K562 (cell line): ENCODE measurements around the gene TGFA. TPM values are rescaled to one million over a fixed set of nuclear protein-coding genes. Genes with fewer than 3 reads are reported as not detected.

Experiments
- ATAC-seq: fragments of 200-7000 bp; cut with Tn5 transposase; 3 replicates; pipeline ENCODE4 v1.9.1; 2020; ENCODE audit warnings: moderate library complexity
- BruUV-seq: library from RNA; stranded (reverse); fragments of 400-500 nt; replicated peaks from 2 replicates; lab custom pipeline; 2021; lab: Mats Ljungman, UMichigan
- CTCF ChIA-PET: fragments of 300-600 bp; formaldehyde crosslinking; extraction: SDS; loops from one replicate; lab custom pipeline; 2021; ENCODE audit warnings: low intra/inter-chr PET ratio; lab: Yijun Ruan, JAX
- POLR2A ChIA-PET: fragments of 300-600, 350-650 bp; sonication (Branson Sonifier 250); formaldehyde crosslinking; extraction: SDS; loops from one replicate; lab custom pipeline; 2021; ENCODE audit warnings: antibody characterized with exemption, inconsistent platforms; lab: Yijun Ruan, JAX
- DNase-seq, 4 experiments: peaks; one replicate each; pipeline versions ENCODE4 v3.0.0 to v3.0.0-alpha.2; 2011 to 2018; ENCODE audit warnings: low spot score in 3 of 4, mixed read lengths in 3 of 4; ENCODE audit errors: extremely low read depth in 1 of 4
- FAIRE-seq: peaks from 2 replicates; lab custom pipeline; 2011; peaks lifted over from hg19 to GRCh38; lab: Jason Lieb, UNC
- H2AFZ ChIP-seq: 2 replicates; pipeline ENCODE4 v1.6.0; 2011; ENCODE audit warnings: low read depth, low read length, control low read depth, inconsistent platforms
- H3K27ac ChIP-seq: fragments of 200-600 bp; 3 replicates; pipeline ENCODE4 v1.8.0; 2011; ENCODE audit warnings: low read depth, mild to moderate bottlenecking, control low read depth, inconsistent platforms, low read length, moderate library complexity, mixed read lengths; ENCODE audit errors: extremely low read depth
- H3K27me3 ChIP-seq, 2 experiments: fragments of 300-600 bp in 1 of 2; 2 replicates in 1 of 2; 3 replicates in 1 of 2; pipeline versions ENCODE4 v1.6.0 to v1.8.0; 2011; ENCODE audit warnings: inconsistent platforms in 2 of 2, low read length in 2 of 2, mild to moderate bottlenecking in 1 of 2, mixed read lengths in 1 of 2, moderate library complexity in 1 of 2; ENCODE audit not compliant: control insufficient read depth in 2 of 2, insufficient read depth in 2 of 2
- H3K36me3 ChIP-seq: fragments of 300-600 bp; 3 replicates; pipeline ENCODE4 v1.8.0; 2011; ENCODE audit warnings: mild to moderate bottlenecking, low read length, inconsistent platforms; ENCODE audit not compliant: control insufficient read depth, insufficient read depth
- H3K4me1 ChIP-seq, 2 experiments: fragments of 200-600 bp in 1 of 2; replicated peaks in 1 of 2; 2 replicates in 1 of 2; 3 replicates in 1 of 2; pipeline versions ENCODE4 v1.5.1 to v1.8.0; 2011; ENCODE audit warnings: inconsistent platforms in 2 of 2, low read length in 2 of 2, mild to moderate bottlenecking in 1 of 2, mixed read lengths in 1 of 2, moderate library complexity in 1 of 2; ENCODE audit not compliant: control insufficient read depth in 2 of 2, insufficient read depth in 2 of 2
- H3K4me2 ChIP-seq: 2 replicates; pipeline ENCODE4 v1.6.1; 2011; ENCODE audit warnings: low read length, control low read depth, inconsistent platforms, mixed read lengths; ENCODE audit not compliant: insufficient read depth
- H3K4me3 ChIP-seq: fragments of 200-600 bp; sonication (generic), shearing (Covaris generic); 2 replicates; pipeline ENCODE4 v1.5.1; 2016; ENCODE audit warnings: control low read depth, inconsistent platforms
- H3K79me2 ChIP-seq: fragments of 200-600 bp; 3 replicates; pipeline ENCODE4 v1.8.0; 2011; ENCODE audit warnings: low read length, inconsistent platforms; ENCODE audit not compliant: control insufficient read depth, insufficient read depth
- H3K9ac ChIP-seq, 2 experiments: 2 replicates each; pipeline versions ENCODE4 v1.6.0 to v1.6.1; 2011; ENCODE audit warnings: low read depth in 2 of 2, low read length in 2 of 2, control low read depth in 1 of 2, inconsistent platforms in 1 of 2, mild to moderate bottlenecking in 1 of 2, mixed read lengths in 1 of 2; ENCODE audit not compliant: insufficient read depth in 1 of 2
- H3K9me1 ChIP-seq: one replicate; pipeline ENCODE4 v1.6.0; 2011; ENCODE audit warnings: inconsistent platforms, mild to moderate bottlenecking, low read length, moderate library complexity; ENCODE audit not compliant: control insufficient read depth, insufficient read depth
- H3K9me3 ChIP-seq: replicated peaks from 2 replicates; pipeline ENCODE4 v1.5.1; 2011; ENCODE audit warnings: low read depth, low read length, inconsistent platforms; ENCODE audit not compliant: control insufficient read depth, insufficient read depth
- H4K20me1 ChIP-seq: replicated peaks from 2 replicates; pipeline ENCODE4 v1.6.1; 2011; ENCODE audit warnings: low read length, inconsistent platforms, mixed read lengths; ENCODE audit not compliant: control insufficient read depth, insufficient read depth
- BHLHE40 ChIP-seq: IDR thresholded peaks from 2 replicates; pipeline ENCODE4 v1.6.1; 2011; ENCODE audit warnings: low read length, improper control_type of control experiment
- CREM ChIP-seq: IDR thresholded peaks from 2 replicates; pipeline ENCODE4 v1.6.1; 2014; ENCODE audit warnings: antibody characterized with exemption, low read depth
- HNRNPH1 ChIP-seq: fragments of 200-400 bp; formaldehyde crosslinking; optimal IDR thresholded peaks from 2 replicates; pipeline ENCODE3; 2017; ENCODE audit warnings: low read depth, mild to moderate bottlenecking, low read length, moderate library complexity
- HSF4 ChIP-seq: fragments of 250-450 bp; sonication (Bioruptor Pico); IDR thresholded peaks from 2 replicates; pipeline ENCODE4 v2.1.2; 2022; ENCODE audit warnings: mild to moderate bottlenecking, moderate library complexity, borderline replicate concordance
- KDM2B ChIP-seq: fragments of 250-450 bp; sonication (Bioruptor Pico); IDR thresholded peaks from 2 replicates; pipeline ENCODE4 v1.8.0; 2021; ENCODE audit warnings: mild to moderate bottlenecking, moderate library complexity
- MXI1 ChIP-seq: IDR thresholded peaks from 2 replicates; pipeline ENCODE4 v1.6.1; 2011; ENCODE audit warnings: low read depth, mild to moderate bottlenecking, improper control_type of control experiment, low read length
- POLR2A ChIP-seq: fragments of 450-650 bp; conservative IDR thresholded peaks from 2 replicates; pipeline ENCODE4 v1.6.1; 2016
- SAFB2 ChIP-seq: fragments of 200-400 bp; formaldehyde crosslinking; IDR thresholded peaks from 2 replicates; pipeline ENCODE4 v1.6.1; 2018; ENCODE audit warnings: borderline replicate concordance, low read length, low read depth, moderate library complexity; ENCODE audit not compliant: severe bottlenecking
- STAT5A ChIP-seq: IDR thresholded peaks from 2 replicates; pipeline ENCODE4 v1.6.1; 2012; ENCODE audit warnings: low read length, inconsistent platforms, borderline replicate concordance
- TEAD1 ChIP-seq, 2 experiments: fragments of 450-650 bp in 1 of 2; sonication (generic) in 1 of 2; formaldehyde crosslinking; IDR thresholded peaks; 2 replicates each; pipeline versions ENCODE4 v1.4.0 to v1.8.0; 2020 to 2022; ENCODE audit warnings: mild to moderate bottlenecking in 2 of 2, missing genetic modification reagents in 1 of 2
- XRCC4 ChIP-seq: IDR thresholded peaks from one replicate; pipeline ENCODE4 v1.6.1; 2011; ENCODE audit not compliant: insufficient read depth, insufficient read length; ENCODE audit errors: extremely low read depth
- in situ Hi-C: fragments of 300-500 bp; cut with MboI; formaldehyde crosslinking; loops from 4 replicates; pipeline ENCODE4 v1.15.0; 2018; ENCODE audit warnings: inconsistent platforms, mixed read lengths
- intact Hi-C: fragments of 100-400 bp; cut with micrococcal nuclease; formaldehyde crosslinking; loops from 2 replicates; pipeline ENCODE4 v1.14.2; 2022
- polyA plus RNA-seq, 8 experiments: library from polyadenylated mRNA; depleted of rRNA in 4 of 8; stranded (reverse) in 5 of 8; unstranded in 3 of 8; fragments of >200 nt; fragmentation: Nextera tagmentation in 2 of 8; fragmentation: Illumina TruSeq in 1 of 8; extraction: Ambion mirVana in 2 of 8; extraction: Trizol in 1 of 8; gene quantifications; 2 replicates each; pipeline versions ENCODE4 v1.2.1 to v1.2.3, GENCODE V29; 2011 to 2014; ENCODE audit warnings: inconsistent platforms in 1 of 8, missing spikeins in 1 of 8
- total RNA-seq, 7 experiments: library from RNA; depleted of rRNA in 6 of 7; stranded (reverse); fragments of >200 nt in 6 of 7; fragmentation: Illumina TruSeq in 2 of 7; extraction: Trizol in 2 of 7; gene quantifications; 2 replicates each; pipeline versions ENCODE4 v1.2.1 to v1.2.3, GENCODE V29; 2011 to 2021; ENCODE audit warnings: low replicate concordance in 1 of 7
- TF ChIP-seq, protein P1 (sequence below): fragments of 450-650 bp; IDR thresholded peaks from 2 replicates; pipeline ENCODE4 v1.6.1; 2017; ENCODE audit warnings: antibody characterized with exemption, mild to moderate bottlenecking
- TF ChIP-seq, protein P2 (sequence below): sonication (generic); formaldehyde crosslinking; IDR thresholded peaks from 2 replicates; pipeline ENCODE4 v1.8.0; 2022; ENCODE audit warnings: mild to moderate bottlenecking, low read depth, missing genetic modification reagents
- TF ChIP-seq, protein P3 (sequence below): fragments of 250-450 bp; sonication (Bioruptor Pico); IDR thresholded peaks from 2 replicates; pipeline ENCODE4 v1.6.1; 2021; ENCODE audit warnings: mild to moderate bottlenecking
- TF ChIP-seq, protein P4 (sequence below): fragments of 450-650 bp; formaldehyde crosslinking; IDR thresholded peaks from 2 replicates; pipeline ENCODE4 v1.4.0; 2020; ENCODE audit warnings: mild to moderate bottlenecking

TGFA gene
- total and polyA plus RNA-seq, 9 of the 15 experiments (the other 6 are each of a cell fraction or from before 2014, with no cell fraction given): not detected

DNA sequence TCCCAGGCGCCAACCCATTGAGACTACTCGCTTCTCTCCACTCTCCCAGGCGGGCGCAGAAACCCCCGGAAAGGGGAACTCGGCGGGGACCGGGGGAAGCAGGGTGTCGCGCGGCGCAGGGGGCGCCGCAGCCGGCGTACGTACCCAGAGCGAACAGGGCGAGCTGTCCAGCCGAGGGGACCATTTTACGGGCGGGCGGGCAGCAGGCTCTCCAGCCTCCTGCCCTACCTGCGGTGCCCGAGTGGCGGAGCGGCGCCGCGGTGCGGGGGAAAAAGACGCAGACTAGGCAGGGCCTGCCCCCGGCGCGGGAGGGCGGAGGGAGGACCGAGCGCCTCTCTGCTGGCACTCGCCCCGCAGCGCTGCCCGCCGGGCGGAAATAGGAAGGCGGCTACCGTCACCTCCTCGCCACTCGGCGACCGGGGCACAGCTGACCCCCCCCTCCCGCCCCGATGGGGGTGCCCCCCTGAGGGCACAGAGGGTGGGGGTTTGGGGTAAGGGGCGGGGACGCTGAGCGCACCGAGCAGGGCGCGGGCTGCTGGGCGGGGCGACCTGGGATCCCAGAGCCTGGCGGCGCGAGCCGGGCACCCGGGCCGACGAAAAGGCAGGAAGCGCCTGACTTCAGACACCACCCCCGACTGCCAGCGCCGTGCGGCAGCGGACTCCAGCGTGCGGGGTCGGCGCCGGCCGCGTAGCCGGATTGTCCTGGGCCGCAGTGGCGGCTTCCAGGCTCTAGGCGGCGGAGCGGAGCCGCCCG lies at the start of gene TGFA (continued):
- TF ChIP-seq HNRNPH1 (no peak), STAT5A (no peak), POLR2A (no peak), TEAD1 (CRISPR knock-in tag; IDR thresholded peaks at IDR 0.05) (no peak), BHLHE40 (no peak), KDM2B (no peak)
- TF ChIP-seq, all 486 proteins: peak for 8

DNA sequence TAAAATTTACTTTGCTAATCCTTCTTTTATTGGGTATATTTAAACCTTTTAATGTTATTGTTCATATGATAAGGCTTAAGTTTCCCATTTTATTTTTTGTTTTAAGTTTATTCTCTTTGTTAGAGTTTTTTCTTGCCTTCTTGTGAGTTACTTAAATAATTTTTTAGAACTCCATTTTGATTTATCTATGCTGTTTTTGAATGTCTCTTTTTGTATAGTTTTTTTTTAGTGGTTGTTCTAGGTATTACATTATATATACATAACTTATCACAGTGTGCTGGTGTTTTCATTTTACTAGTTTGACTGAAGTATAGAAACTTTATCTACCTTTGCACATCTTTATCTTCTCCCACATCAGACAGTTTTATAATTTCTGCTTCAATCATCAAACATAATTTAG lies 49.4 kb upstream of the TGFA start:
- H3K4me3 ChIP-seq: no peak overlapping the region
- in situ Hi-C loops (no loop called here), intact Hi-C loops (no loop called here)
- DNase-seq (no peak), ATAC-seq (no peak), FAIRE-seq (no peak)
- no peaks in the 10 kb centered on the region for H3K36me3 ChIP-seq
- ChIA-PET POLR2A (no interaction called here), CTCF (no interaction called here)
- H3K79me2 ChIP-seq: no peaks in the 10 kb centered on the region
- peaks cover 0 to 17% of the 10 kb centered on the region in 2 experiments; a peak in 3 of 5 replicates for H3K27me3 ChIP-seq
- H2AFZ ChIP-seq: no peak overlapping the region
- no peak overlapping the region for H3K27ac ChIP-seq
- H3K4me1 ChIP-seq: no peaks in the 10 kb centered on the region
- BruUV-seq: no TSS peak
- H3K9me3 ChIP-seq: no peaks in the 10 kb centered on the region
- no peak overlapping the region for H3K9ac ChIP-seq
- H3K4me2 ChIP-seq: no peak overlapping the region
- no peaks in the 10 kb centered on the region for H3K9me1 ChIP-seq
- H4K20me1 ChIP-seq: no peaks in the 10 kb centered on the region
- TF ChIP-seq HSF4 (CRISPR knock-in tag) (no peak), CREM (no peak), XRCC4 (no peak), MXI1 (no peak), SAFB2 (no peak)
- TF ChIP-seq, protein P1, sequence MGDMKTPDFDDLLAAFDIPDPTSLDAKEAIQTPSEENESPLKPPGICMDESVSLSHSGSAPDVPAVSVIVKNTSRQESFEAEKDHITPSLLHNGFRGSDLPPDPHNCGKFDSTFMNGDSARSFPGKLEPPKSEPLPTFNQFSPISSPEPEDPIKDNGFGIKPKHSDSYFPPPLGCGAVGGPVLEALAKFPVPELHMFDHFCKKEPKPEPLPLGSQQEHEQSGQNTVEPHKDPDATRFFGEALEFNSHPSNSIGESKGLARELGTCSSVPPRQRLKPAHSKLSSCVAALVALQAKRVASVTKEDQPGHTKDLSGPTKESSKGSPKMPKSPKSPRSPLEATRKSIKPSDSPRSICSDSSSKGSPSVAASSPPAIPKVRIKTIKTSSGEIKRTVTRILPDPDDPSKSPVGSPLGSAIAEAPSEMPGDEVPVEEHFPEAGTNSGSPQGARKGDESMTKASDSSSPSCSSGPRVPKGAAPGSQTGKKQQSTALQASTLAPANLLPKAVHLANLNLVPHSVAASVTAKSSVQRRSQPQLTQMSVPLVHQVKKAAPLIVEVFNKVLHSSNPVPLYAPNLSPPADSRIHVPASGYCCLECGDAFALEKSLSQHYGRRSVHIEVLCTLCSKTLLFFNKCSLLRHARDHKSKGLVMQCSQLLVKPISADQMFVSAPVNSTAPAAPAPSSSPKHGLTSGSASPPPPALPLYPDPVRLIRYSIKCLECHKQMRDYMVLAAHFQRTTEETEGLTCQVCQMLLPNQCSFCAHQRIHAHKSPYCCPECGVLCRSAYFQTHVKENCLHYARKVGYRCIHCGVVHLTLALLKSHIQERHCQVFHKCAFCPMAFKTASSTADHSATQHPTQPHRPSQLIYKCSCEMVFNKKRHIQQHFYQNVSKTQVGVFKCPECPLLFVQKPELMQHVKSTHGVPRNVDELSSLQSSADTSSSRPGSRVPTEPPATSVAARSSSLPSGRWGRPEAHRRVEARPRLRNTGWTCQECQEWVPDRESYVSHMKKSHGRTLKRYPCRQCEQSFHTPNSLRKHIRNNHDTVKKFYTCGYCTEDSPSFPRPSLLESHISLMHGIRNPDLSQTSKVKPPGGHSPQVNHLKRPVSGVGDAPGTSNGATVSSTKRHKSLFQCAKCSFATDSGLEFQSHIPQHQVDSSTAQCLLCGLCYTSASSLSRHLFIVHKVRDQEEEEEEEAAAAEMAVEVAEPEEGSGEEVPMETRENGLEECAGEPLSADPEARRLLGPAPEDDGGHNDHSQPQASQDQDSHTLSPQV: no peak
- TF ChIP-seq, protein P2, sequence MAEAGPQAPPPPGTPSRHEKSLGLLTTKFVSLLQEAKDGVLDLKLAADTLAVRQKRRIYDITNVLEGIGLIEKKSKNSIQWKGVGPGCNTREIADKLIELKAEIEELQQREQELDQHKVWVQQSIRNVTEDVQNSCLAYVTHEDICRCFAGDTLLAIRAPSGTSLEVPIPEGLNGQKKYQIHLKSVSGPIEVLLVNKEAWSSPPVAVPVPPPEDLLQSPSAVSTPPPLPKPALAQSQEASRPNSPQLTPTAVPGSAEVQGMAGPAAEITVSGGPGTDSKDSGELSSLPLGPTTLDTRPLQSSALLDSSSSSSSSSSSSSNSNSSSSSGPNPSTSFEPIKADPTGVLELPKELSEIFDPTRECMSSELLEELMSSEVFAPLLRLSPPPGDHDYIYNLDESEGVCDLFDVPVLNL (CRISPR knock-in tag): no peak
- TF ChIP-seq, protein P3, sequence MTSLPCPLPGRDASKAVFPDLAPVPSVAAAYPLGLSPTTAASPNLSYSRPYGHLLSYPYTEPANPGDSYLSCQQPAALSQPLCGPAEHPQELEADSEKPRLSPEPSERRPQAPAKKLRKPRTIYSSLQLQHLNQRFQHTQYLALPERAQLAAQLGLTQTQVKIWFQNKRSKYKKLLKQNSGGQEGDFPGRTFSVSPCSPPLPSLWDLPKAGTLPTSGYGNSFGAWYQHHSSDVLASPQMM (CRISPR knock-in tag): no peak
- TF ChIP-seq, protein P4, sequence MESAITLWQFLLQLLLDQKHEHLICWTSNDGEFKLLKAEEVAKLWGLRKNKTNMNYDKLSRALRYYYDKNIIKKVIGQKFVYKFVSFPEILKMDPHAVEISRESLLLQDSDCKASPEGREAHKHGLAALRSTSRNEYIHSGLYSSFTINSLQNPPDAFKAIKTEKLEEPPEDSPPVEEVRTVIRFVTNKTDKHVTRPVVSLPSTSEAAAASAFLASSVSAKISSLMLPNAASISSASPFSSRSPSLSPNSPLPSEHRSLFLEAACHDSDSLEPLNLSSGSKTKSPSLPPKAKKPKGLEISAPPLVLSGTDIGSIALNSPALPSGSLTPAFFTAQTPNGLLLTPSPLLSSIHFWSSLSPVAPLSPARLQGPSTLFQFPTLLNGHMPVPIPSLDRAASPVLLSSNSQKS (CRISPR knock-in tag): no peak
